Fibroblast of lung (primary cell): ENCODE data around the gene EIF4EBP2.

Experiments
- CTCF ChIP-seq, 2 donors: IDR thresholded peaks in 1 of 2; conservative IDR thresholded peaks in 1 of 2; 1 replicate in 1 of 2; 2 replicates in 1 of 2; pipeline ENCODE4 v1.5.1; 2011 to 2012; ENCODE audit warnings: low read length in 2 of 2, control low read depth in 1 of 2, inconsistent platforms in 1 of 2, low read depth in 1 of 2, mild to moderate bottlenecking in 1 of 2
- EZH2 ChIP-seq: IDR thresholded peaks from 2 replicates; pipeline ENCODE4 v1.5.1; 2012; ENCODE audit warnings: low read length, control low read depth, mild to moderate bottlenecking; ENCODE audit errors: missing control alignments

- no peak for TF ChIP-seq CTCF (conservative IDR thresholded peaks at IDR 0.05 in 1 of 2, IDR thresholded peaks at IDR 0.05 in 1 of 2; ENCODE audit: low read depth in 1 of 2, low read length in 2 of 2)
- no peak for TF ChIP-seq EZH2
These were observed 20.4 kb downstream of the EIF4EBP2 start for GRCh38 chr10:70424320-70424719.
